HG03066 (cell line): ENCODE data around the gene POU6F2.
A peak's percentile ranks its signal among the peaks of the same experiment; 100 is the strongest.

Source experiments
- ATAC-seq: cut with Tn5 transposase; IDR thresholded peaks from one replicate; pipeline ENCODE4 v1.9.1; 2021; ENCODE audit warnings: low read depth; ENCODE audit not compliant: unreplicated experiment

Gene POU6F2

DNA sequence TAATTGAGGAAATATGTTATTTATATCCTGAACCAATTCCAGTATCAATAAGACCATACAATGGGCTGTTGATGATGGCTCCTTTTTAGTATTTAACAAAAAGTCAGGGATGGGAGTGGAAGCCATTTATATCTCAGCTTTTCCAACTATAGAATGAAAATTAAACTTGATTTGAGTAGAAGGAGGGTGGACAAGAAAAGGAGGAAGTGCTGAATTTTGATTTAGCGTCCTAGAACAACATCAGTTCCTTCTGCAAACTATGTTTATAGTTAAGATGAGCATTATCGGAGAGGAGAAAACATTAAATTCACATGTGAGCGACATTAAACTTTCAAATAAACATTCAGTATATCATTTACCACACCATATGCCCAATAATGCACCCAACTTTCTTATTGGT, 439.2 kb downstream of the POU6F2 start:
- no peak for ATAC-seq

GRCh38 chr7:39417642-39418041, 439.9 kb downstream of the POU6F2 start:
- no peak for ATAC-seq

- ATAC-seq = no peak
These were observed 443.5 kb downstream of the POU6F2 start for GRCh38 chr7:39421251-39421650.

DNA sequence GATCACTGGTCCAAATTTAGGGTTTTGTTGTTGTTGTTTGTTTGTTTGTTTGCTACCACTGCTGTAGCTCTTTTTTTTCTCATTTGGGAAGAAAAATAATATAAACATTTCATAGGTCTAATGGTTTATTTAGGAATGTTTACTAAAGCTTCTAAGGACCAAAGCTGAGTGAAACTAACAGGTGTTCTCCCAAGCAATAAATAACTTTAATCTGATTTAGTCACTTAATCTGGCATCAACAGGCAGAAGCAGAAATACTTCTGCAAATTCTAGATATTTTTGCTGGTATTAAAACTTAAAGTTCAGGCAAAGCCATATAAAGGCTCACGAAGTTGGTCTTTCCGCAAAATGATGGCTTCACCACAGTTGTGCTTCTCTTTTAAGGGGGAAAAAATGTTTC, 444.0 kb downstream of the POU6F2 start:
- no peak for ATAC-seq

DNA sequence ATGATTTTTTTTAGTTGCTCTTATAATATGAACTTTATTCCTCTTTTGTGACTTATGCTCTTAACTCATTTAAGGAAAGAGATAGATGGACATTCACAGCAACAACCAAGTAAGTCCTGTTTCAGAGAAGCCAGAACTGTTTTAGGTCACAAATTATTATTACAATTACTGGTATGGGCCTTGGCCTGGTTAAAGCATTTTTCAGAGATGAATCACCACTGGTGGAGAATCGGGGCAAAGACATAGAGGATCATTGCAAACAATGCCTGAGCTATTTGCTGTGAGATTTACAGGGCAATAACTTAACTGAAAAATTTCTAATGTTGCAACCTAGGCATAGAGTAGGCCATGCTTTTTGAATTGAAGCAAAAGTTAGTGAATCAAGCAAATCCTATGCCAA, 450.5 kb downstream of the POU6F2 start:
- ATAC-seq = no peak

- no peak for ATAC-seq
These were observed 451.7 kb downstream of the POU6F2 start for GRCh38 chr7:39429421-39429820.

- no peak for ATAC-seq
These were observed 452.7 kb downstream of the POU6F2 start for GRCh38 chr7:39430441-39430840.

GRCh38 chr7:39430909-39431641, 453.4 kb downstream of the POU6F2 start:
- ATAC-seq = no peak

- no peak for ATAC-seq
These were observed 454.7 kb downstream of the POU6F2 start for GRCh38 chr7:39432368-39432767.

DNA sequence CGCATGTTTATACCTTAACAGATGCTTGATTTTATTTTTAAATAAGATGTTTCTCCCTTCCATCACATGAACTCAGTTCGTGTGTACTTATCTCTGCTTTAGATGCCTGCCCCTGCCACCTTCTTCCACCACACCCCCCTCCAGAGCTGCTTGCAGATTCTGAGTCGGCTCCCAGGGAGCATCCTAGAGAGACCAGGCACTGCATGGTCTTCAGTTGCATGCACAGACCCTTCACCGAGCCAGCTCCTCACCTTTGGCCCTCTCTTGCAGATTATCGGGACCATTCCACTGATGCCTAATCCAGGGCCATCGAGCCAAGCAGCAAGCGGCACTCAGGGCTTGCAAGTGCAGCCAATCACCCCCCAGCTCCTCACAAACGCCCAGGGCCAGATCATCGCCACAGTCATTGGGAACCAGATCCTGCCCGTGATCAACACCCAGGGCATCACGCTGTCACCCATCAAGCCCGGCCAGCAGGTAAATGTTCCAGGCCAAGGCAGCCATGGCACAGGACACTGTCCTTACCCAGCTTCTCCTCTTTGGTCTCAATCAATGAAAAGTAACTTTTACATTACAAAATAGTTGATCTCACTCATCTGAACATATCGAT, 455.2 kb downstream of the POU6F2 start:
- ATAC-seq = no peak

GRCh38 chr7:39433550-39433949, 455.8 kb downstream of the POU6F2 start:
- ATAC-seq = no peak

DNA sequence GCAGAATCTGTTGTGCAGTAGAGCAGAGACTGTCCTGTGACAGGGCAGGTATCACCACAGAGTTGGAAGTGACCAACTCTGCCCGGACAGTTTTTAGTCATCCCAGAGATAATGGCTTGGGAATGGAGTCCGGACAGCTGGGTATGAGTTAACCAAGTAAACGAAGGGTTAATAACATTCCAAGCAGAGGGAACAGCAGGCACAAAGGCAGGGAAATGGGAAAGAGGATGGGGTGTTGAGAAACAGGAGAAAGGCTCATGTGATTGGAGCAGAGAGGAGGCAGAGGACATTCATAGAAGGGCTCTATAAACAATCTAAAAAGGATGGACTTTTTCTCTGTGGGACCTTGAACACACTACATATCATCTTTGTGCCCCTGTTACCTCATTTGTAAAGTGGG, 456.3 kb downstream of the POU6F2 start:
- ATAC-seq = no peak

GRCh38 chr7:39446546-39446945, 468.8 kb downstream of the POU6F2 start:
- ATAC-seq = no peak

DNA sequence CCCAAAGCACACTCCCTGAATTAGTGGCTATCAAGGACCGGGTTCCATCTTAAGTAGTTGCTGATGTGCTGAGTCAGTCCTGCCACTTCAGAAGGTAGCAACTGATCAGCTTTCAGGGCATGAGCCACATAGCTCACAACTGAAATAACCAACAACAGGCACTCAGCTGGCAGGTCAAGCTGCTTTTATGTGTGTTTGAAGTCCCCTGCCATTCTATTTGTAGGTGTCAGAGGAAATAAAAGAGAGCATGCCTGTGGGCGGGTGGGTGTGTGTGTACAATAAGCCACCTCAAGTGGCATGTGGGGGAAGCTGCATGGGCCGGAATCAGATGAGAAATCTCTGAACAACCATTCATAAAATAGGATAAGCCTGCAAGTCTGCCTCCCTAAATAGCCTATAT, 474.2 kb downstream of the POU6F2 start:
- no peak for ATAC-seq

DNA sequence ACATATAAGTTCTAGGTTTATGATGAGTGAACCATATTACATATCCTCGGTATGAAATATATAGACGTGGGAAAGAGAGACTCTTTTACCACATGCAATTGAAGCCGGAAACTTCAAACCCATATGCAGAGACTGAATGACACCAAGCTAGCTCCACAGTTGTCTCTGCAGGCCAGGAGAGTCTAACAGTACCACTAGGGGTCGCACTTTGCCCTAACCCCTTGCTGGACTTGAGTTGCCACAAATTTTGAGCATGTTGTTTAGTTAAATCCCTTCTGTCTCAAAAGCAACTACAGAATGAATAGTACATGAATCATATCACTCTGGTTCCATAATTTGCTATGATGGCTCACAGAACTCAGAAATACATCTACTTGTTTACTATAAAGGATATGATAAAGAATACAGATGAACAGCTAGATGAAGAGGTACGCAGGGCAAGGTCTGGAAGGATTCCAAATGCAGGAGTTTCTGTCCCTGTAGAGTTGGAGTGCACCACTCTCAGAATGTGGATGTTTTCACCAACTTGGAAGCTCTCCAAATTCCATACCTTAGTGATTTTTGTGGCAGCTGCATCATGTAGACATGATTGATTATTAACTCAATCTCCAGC, 476.1 kb downstream of the POU6F2 start:
- peak; percentile 92 for ATAC-seq

- ATAC-seq = no peak
These were observed 480.5 kb downstream of the POU6F2 start for GRCh38 chr7:39458061-39458745.

DNA sequence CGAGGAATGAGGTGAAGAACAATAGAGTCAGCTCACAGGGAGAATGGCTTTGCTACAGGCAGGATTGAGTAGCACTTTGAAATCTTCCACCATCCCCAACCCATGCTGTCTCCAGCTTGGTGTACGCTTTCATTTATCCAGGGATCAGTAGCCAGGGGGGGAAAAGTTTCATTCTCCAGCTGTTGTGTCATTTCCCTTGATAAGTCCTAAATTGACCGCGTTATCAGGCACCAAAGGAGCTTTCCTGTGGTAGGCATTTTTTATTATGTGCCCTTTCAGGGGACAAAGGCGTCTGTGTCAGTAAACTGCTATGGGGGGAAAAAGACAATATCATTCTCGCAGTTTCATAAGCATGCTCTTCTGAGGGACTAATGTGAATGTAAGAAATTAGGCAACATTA, 481.9 kb downstream of the POU6F2 start:
- no peak for ATAC-seq

DNA sequence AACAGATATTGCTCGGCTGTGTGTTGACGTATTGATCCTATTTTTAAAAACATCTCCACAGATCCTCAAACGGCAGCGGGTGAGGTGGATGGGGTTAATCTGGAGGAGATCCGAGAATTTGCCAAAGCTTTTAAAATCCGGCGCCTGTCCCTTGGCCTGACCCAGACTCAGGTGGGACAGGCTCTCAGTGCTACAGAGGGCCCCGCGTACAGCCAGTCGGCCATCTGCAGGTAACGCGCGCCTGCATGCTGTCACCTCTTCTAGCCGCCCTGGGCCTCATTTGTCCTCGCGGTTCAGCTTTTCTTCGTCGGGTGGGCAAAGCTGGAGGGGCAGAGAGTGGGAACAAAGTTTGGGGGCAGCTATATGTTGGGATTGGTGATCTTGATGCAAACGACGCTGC, 482.8 kb downstream of the POU6F2 start:
- no peak for ATAC-seq

- ATAC-seq = no peak
These were observed 483.6 kb downstream of the POU6F2 start for GRCh38 chr7:39461263-39461820.

- no peak for ATAC-seq
These were observed 485.5 kb downstream of the POU6F2 start for GRCh38 chr7:39463252-39463651.
